HEK293 (cell line): ENCODE data around the gene ACOT7.

ENCODE experiments used
- ZNF10 ChIP-seq: fragments of 450-650 bp; formaldehyde crosslinking; IDR thresholded peaks from 2 replicates; pipeline ENCODE4 v1.5.1; 2017; ENCODE audit warnings: missing biosample characterization, missing genetic modification characterization
- ZNF133 ChIP-seq: fragments of 450-650 bp; formaldehyde crosslinking; IDR thresholded peaks from 2 replicates; pipeline ENCODE4 v1.5.1; 2016; ENCODE audit warnings: missing biosample characterization, missing genetic modification characterization
- ZSCAN30 ChIP-seq: fragments of 450-650 bp; IDR thresholded peaks from 2 replicates; pipeline ENCODE4 v1.5.1; 2018; ENCODE audit warnings: missing biosample characterization, mild to moderate bottlenecking, missing genetic modification characterization, moderate library complexity
- TF ChIP-seq, protein P1 (sequence below): fragments of 450-650 bp; formaldehyde crosslinking; IDR thresholded peaks from 2 replicates; pipeline ENCODE4 v1.5.1; 2016; ENCODE audit warnings: missing biosample characterization, missing genetic modification characterization

DNA sequence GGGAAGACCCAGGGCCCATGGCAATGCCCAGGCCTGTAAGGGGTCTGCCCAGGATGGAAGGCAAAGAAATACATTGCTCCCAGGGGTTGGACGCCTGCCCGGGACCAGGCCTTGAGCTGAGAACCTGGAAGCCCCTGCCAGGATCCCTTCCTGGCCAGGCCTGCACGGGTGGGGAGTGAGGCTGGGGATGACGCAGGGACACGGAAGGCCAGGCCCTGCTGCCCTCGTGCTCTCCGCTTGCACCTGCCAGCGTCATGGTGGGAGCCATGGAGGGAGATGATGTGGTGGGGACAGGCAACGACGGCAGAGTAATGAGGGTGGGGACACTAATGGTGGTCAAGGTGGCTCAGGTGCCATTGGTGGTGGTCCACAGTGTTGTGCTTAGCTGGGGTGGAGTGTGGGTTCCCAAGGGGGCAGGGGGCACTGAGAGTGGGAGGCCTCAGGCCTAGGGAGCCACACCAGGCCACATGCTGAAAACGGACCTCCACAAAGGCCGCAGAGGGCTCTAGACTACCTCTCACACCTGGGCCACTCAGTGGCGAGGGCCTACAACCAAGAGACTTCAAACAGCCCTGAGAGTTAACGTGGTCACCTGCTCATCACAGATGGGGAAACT is 145.3 kb downstream of the ACOT7 start:
- no peak for TF ChIP-seq ZNF10 (tag by site-specific recombination)
- TF ChIP-seq ZNF133 (tag by site-specific recombination) = no peak
- TF ChIP-seq, protein P1, sequence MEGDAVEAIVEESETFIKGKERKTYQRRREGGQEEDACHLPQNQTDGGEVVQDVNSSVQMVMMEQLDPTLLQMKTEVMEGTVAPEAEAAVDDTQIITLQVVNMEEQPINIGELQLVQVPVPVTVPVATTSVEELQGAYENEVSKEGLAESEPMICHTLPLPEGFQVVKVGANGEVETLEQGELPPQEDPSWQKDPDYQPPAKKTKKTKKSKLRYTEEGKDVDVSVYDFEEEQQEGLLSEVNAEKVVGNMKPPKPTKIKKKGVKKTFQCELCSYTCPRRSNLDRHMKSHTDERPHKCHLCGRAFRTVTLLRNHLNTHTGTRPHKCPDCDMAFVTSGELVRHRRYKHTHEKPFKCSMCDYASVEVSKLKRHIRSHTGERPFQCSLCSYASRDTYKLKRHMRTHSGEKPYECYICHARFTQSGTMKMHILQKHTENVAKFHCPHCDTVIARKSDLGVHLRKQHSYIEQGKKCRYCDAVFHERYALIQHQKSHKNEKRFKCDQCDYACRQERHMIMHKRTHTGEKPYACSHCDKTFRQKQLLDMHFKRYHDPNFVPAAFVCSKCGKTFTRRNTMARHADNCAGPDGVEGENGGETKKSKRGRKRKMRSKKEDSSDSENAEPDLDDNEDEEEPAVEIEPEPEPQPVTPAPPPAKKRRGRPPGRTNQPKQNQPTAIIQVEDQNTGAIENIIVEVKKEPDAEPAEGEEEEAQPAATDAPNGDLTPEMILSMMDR = no peak
- no peak for TF ChIP-seq ZSCAN30 (tag by site-specific recombination)
